ENCODE results near the gene FOXO3B.
"Not testable (repeated sequence)": the region's sequence is repeated elsewhere in the genome, so short reads cannot be mapped to it uniquely, and the experiment has no call there.

DNA sequence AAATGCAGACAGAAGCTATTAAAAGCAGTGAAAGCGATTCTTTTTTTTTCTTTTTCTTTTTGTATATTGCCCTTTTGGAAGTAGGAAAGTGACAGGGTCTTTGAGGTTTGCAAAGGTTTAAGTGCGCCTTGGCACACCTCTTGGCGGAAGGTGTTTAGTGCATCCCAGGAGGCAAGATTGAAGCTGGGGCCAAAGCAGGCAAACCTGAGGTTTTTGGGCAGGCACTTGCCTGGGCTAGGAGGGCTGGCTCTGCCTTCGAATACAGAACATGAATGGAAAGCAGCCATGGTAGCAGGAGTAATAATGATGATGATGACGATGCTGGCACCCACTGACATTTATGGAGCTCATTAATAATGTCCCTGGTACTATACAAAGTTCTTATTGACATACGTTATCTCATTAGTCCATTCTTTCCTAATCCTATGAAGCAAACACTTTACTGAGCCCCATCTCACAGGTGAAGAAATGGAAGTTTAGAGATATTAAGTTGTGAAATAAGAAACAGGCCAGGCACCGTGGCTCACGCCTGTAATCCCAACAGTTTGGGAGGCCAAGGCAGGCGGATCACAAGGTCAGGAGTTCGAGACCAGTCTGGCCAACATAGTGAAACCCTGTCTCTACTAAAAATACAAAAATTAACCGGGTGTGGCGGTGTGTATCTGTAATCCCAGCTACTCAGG, 37.5 kb upstream of the FOXO3B start:
- TF ChIP-seq CTCF, POLR2A (IDR thresholded peaks at IDR 0.05): not testable (repeated sequence)

Data from body of pancreas (tissue), 4 donors.